Measurements from ENCODE around the gene MCM3. TPM values are rescaled to one million over a fixed set of nuclear protein-coding genes. Genes with fewer than 3 reads are reported as not detected.

Gene MCM3
- polyA plus RNA-seq, 5 donors = 82.4 to 120 (median 95.7) TPM

Other genes starting within 250 kb of the MCM3 start
- 1 to 10 TPM; 3.2 to 7.6 (median 6.4) TPM for gene PKHD1, start 197.1 kb downstream of the MCM3 start, polyA plus RNA-seq (ENCODE audit: insufficient read depth in 1 of 5, insufficient read length in 5 of 5, low replicate concordance in 1 of 5)
- not detected for gene IL17A, start 98.4 kb downstream of the MCM3 start, polyA plus RNA-seq (ENCODE audit: insufficient read depth in 1 of 5, insufficient read length in 5 of 5, low replicate concordance in 1 of 5)
- not detected for gene IL17F, start 40.2 kb downstream of the MCM3 start, polyA plus RNA-seq (ENCODE audit: insufficient read depth in 1 of 5, insufficient read length in 5 of 5, low replicate concordance in 1 of 5)
- 10 to 100 TPM; 13.4 to 20.8 (median 17.6) TPM for gene PAQR8, start 77.4 kb upstream of the MCM3 start, polyA plus RNA-seq (ENCODE audit: insufficient read depth in 1 of 5, insufficient read length in 5 of 5, low replicate concordance in 1 of 5)
- gene EFHC1, start 135.6 kb upstream of the MCM3 start, polyA plus RNA-seq (ENCODE audit: insufficient read depth in 1 of 5, insufficient read length in 5 of 5, low replicate concordance in 1 of 5) = 10 to 100 TPM; 43.3 to 70.9 (median 62.1) TPM

All from right lung (tissue), 5 donors.